ENCODE measurements around the gene TNFRSF25.
"Not testable (repeated sequence)": the region's sequence is repeated elsewhere in the genome, so short reads cannot be mapped to it uniquely, and the experiment has no call there.

The TNFRSF25 gene

GRCh38 chr1:6501279-6501813 lies 35.4 kb upstream of the TNFRSF25 start:
- DNase-seq, result no peak

GRCh38 chr1:6500544-6501278 lies 34.7 kb upstream of the TNFRSF25 start:
- no peak for DNase-seq

- no peak for DNase-seq
These were observed 33.3 kb upstream of the TNFRSF25 start for GRCh38 chr1:6499296-6499695.

DNA sequence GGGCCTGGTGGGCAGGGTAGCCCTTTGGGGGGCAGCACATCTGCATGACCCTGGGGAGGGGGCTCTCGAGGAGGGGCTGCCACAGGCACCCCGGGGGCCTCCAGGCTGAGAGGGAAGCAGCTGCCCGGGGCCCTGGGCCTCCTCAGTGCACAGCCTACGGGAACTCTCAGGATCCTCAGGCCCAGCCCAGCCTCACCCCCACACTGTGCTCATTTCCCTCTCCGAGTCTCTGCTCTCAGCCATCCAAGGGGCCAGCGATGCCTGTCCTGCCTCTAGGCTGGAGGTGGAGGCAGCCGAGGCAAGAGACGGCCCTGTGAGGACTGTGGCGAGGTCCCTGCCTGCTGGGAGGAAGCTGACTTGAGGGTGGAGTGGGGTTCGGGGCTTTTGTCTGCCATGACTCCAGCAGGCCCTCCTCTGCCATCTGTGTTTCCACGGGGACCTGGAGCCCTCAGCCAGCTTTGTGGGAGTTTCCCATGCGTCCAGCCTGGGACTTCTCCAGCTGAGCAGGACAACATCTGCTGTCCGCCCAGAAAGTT lies 32.7 kb upstream of the TNFRSF25 start:
- DNase-seq, result no peak

DNA sequence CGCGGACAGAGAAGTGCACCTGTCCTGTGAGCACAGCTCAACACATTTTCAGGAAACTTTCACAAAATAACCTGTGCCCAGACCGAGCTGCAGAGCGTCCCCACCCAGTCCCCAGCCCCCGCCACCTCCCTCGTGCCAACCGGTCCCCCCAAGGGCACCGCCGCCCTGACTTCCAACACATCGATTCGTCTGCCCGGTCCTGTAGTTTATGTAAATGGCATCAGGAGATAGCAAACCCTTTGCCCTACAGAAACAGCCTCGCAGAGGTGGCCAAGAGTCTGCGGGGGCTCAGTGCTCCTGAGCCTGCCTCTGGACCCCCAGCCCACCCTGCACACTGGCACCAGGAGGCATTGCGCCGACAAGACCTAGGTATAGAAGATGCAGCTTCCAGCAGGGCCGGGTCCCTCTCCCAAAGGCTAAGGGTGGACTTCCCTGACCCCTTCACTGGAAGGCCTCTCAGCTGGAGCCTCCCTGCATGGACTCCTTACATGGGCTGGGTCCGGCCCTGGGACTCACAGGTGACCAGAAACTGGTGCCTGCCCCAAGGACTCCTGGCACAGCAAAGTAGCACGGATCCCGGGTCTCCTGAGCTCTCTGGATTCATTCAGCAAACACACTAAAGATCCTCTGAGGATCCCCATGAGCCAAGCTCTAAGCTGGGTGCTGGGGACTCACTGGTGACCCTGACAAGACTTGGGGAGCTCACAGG lies 32.0 kb upstream of the TNFRSF25 start:
- no peak for DNase-seq

DNA sequence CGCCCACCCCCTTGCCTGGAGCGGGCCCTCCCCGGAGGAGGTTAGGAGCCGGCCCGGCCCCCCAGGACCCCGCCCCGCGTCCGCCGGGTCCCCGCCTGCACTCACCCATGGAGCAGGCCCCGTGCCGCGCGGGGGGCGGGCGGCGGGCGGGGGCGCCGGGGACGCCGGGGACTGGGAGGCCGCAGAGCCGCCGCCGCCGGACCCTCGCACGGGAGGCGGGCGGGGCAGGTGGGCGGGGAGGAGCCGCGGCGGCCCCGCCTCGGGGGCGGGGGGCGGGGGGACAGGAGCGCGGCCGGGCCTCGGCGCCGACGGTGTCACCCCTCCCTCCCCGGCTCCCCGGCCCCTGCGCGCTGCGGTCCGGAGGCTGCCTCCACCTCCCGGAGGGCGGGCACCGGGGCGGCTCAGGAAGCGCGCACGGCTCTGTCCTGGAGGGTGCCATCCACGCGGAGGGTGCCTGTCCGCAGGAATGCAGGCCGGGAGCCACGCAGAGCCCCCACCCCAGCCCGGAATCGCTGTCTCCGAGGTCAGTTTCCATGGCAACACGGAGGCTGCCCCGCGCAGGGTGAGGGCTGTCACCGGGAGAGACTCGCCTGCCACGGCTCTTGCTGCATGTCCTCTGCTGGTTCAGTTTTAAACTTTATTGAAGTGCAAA lies 31.4 kb upstream of the TNFRSF25 start:
- DNase-seq, result peak; percentile 86

DNA sequence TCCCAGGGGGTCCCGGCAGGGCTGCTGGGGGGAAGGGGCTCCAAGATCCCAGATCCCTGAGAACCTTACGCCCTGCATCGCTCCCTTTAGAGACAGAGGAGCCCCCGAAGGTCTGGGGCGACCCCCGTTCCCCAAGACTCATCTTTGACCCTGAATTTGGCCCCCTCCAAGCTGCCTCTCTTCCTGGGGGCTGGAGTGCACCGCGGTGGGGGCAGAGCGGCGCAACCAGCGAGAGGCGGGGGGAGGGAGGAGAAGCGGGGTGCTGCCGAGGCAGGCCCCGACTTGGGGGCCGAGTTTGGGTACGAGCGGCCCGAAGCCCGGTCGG lies 30.9 kb upstream of the TNFRSF25 start:
- DNase-seq, result no peak

- no peak for DNase-seq
These were observed 30.4 kb upstream of the TNFRSF25 start for GRCh38 chr1:6496365-6496721.

GRCh38 chr1:6495540-6496364 lies 29.8 kb upstream of the TNFRSF25 start:
- no peak for DNase-seq

GRCh38 chr1:6495041-6495441 lies 29.1 kb upstream of the TNFRSF25 start:
- no peak for DNase-seq

GRCh38 chr1:6494627-6495026 lies 28.7 kb upstream of the TNFRSF25 start:
- no peak for DNase-seq

GRCh38 chr1:6493834-6494223 lies 27.9 kb upstream of the TNFRSF25 start:
- not testable (repeated sequence) for DNase-seq

- no peak for DNase-seq
These were observed 26.0 kb upstream of the TNFRSF25 start for GRCh38 chr1:6491966-6492365.

DNA sequence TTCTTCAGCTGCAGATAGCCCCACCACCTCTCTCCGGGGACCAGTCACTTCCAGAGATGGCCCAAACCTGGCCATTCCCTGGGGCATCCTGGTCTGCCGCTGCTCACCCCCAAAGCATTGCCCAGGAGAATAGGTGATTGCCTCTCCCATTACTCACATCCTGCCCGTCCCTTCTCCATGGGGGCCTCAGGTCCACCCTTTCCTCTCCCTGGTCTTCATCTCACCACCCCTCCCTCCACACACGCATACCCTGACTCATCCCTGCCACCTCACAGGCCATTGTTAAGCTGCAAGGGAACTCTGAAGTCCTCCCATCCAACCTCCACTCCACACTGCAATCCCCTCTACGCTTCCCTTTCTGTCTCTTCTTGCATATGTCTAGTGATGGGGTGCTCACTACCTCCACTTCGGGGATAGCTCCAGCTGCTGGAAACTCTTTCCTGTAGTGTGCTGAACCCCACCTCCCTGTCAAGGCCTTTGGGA lies 25.5 kb upstream of the TNFRSF25 start, which contains the start of gene PLEKHG5:
TSS of gene PLEKHG5 (minus strand) at position 188 of the 483 bp plus-strand sequence. CDS start 14,096 bp downstream, outside the sequence.
- DNase-seq, result no peak

GRCh38 chr1:6491081-6491449 lies 25.1 kb upstream of the TNFRSF25 start:
- DNase-seq, result no peak

DNA sequence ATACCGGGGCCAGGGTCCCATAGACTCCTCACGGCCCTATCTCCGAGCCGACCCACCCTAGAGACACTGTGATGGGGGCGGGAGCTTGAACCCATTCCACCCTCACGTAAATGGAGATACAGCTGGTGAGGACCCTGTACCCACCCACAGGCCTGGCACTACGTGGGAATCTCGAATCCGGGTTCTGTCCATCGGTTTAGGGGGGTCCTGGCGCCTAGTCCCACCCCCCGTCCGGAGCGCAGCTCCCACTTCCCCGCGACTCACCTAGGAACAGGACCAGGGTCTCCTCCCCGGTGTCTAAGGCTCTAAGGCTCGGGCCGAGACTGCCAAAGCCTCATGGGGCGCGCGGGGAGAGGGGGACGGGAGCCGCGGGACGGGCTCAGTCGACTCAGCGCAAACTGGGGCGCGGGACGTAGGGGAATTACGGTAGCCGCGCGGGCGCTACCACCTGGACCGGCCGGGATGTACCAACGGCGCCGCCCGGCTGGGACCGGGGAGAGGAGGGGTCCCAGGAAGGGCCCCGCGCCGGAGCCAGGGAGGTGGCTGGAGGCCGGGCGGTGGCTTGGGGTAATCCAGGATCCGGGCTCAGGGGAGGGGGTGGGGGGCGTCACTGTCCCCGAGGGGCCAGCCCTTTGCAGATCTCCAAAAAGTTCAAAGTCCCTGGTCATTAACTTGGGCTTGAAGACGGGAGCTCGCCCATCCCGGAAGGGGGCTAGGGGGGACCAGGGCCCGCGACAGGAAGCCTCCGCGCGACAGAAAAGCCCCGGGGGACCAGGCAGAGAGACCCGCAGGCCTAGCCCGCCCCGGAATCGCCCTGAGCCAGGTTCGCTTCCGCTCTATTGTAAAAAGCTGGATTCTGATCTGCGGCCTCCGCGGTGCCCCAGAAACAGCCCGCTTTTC lies 24.5 kb upstream of the TNFRSF25 start:
- peak; percentile 81 for DNase-seq

DNA sequence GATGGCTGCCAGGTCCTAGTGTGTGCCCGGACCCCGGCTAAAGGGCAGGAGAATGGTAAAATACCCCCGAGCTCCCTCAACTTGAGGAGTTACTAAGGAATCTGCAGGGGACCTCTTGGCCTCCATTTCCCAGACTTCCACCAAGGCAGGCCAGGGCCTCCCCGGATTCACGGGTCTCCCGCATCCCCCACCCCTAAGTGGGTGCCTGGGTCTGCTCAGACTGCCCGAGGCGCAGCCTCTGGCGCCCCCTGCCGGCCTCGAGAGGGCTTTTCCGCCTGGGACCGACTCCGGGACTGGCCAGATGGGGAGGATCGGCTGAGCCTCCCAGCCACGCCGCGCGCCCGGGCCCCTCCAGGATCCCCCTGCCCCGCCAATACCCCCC lies 23.8 kb upstream of the TNFRSF25 start:
- peak; percentile 86 for DNase-seq

DNA sequence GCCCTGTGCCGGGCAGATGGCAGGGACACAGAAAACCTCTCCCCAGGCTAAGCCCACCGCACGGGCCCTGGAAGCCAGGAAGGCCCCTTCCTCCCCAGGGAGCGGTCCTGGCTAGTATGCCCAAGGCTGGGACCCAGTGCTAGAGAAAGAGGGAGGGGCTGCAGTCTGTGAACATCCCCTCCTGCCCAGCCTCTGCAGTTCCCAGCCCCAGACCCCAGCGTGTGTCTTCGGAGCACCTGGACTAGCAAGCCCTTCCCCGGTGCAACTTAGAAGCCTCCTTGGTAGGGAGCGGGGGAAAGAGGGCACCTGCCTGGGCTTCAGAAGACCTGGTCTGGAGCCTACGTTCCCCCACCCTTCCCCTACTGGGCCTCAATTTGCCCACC lies 23.4 kb upstream of the TNFRSF25 start:
- DNase-seq, result no peak

DNA sequence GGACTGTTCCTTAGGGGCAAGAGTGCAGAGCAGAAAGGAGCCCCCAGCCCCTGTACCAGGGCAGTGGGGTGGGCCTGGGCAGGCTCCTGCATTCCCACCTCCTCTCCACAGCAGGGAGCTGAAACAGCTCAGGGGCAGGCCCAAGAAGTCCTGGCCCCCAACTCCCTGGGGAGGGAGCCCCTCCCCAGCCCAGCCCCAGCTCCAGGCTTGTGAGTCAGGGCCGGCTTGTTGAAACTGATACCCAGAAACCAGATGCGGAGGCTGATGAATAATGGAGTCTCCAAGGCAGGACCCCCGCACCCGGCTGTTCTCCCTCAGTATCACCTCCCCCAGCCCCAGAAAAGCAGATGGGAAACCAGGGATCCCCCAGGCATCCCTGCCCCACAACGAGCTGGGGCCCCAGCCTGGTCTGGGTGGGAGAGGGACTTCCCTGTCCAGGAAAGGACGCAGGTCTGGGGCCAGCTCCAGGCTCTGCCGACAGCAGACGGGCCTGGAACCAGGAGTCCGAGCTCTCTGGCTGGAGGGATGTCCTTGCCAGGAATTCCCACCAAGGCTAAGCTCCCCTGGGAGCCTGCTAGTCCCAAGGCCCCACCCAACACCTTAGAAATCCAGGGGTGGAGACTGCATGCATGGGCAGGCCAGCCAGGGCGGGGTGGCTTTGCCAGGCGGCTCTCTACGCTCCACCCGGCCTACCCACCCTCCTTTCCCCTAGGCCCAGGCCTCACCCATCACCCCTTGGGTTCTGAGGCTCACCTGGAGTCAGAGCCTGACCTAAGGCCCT lies 22.8 kb upstream of the TNFRSF25 start:
- DNase-seq, result no peak

DNA sequence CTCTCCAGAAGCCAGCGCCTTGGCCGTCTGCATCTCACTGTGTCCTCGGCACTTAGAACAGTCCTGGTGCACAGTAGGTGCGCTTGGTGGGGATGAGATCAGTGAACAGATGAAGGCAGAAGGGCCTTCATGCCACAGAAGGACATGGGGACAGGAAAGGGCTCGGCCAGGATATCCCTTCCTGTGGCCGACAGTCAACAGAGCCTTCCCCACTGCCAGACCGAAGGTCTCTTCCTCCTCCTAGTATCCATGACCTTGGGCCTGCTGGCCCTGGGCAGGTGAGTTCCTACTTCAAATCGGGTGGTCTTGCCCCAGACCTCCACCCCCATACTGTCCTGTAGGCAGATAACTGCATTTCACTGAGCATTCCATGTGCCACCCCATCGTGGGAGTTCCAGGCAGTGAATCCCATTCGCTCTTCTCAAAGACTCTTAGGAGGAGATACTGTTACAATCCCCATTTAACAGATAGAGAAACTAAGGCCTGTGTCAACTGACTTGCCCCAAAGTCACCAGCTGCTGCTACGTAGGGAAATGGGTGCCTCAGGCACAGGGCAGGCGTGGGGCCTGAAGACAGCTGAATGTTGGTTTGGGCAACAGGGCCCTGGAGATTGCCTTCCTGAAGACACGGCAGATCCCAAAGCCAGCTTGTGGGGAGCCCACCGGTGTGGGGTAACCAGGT lies 22.0 kb upstream of the TNFRSF25 start:
- DNase-seq, result no peak
